Ureter (tissue), 1 donor: ENCODE measurements around the gene TMEM171. TPM values are rescaled to one million over a fixed set of nuclear protein-coding genes. Genes with fewer than 3 reads are reported as not detected.

ENCODE experiments used
- DNase-seq: peaks from one replicate; pipeline ENCODE4 v3.0.0-alpha.2; 2020; ENCODE audit warnings: low spot score
- total RNA-seq: library from RNA; stranded (reverse); gene quantifications from one replicate; pipeline ENCODE4 v1.2.4, GENCODE V29; 2023
- donor health status: DM: yes; HTN: yes; CAD: no.

Gene TMEM171
- total RNA-seq: 2.4 TPM

- peak; percentile 54 for DNase-seq
Observed at GRCh38 chr5:73120222-73121118, at the start of gene TMEM171. TSS of gene TMEM171 (plus strand) at chr5:73120575. CDS start at chr5:73123374, 2,799 bp downstream.

GRCh38 chr5:73081093-73081492, 39.3 kb upstream of the TMEM171 start:
- no peak for DNase-seq

GRCh38 chr5:73088026-73088425, 32.3 kb upstream of the TMEM171 start:
- no peak for DNase-seq

GRCh38 chr5:73093943-73094342, 26.4 kb upstream of the TMEM171 start:
- no peak for DNase-seq

- DNase-seq: no peak
Observed at GRCh38 chr5:73094415-73094814, 26.0 kb upstream of the TMEM171 start.

- no peak for DNase-seq
Observed at GRCh38 chr5:73095564-73096238, 24.7 kb upstream of the TMEM171 start.

- DNase-seq: no peak
Observed at GRCh38 chr5:73096239-73096575, 24.2 kb upstream of the TMEM171 start.

GRCh38 chr5:73097740-73098139, 22.6 kb upstream of the TMEM171 start:
- DNase-seq: no peak

- no peak for DNase-seq
Observed at GRCh38 chr5:73100109-73100508, 20.3 kb upstream of the TMEM171 start.

GRCh38 chr5:73103870-73104299, 16.5 kb upstream of the TMEM171 start:
- DNase-seq: no peak

- no peak for DNase-seq
Observed at GRCh38 chr5:73104326-73104725, 16.0 kb upstream of the TMEM171 start.

- DNase-seq: no peak
Observed at GRCh38 chr5:73106335-73106734, 14.0 kb upstream of the TMEM171 start.

GRCh38 chr5:73110190-73110589, 10.2 kb upstream of the TMEM171 start:
- no peak for DNase-seq

GRCh38 chr5:73111536-73111935, 8.8 kb upstream of the TMEM171 start:
- no peak for DNase-seq

GRCh38 chr5:73112359-73112758, 8.0 kb upstream of the TMEM171 start:
- no peak for DNase-seq

- DNase-seq: peak; percentile 20
Observed at GRCh38 chr5:73114044-73114688, 6.2 kb upstream of the TMEM171 start.

- peak; percentile 12 for DNase-seq
Observed at GRCh38 chr5:73115399-73116051, 4.8 kb upstream of the TMEM171 start.

- DNase-seq: no peak
Observed at GRCh38 chr5:73116506-73116905, 3.9 kb upstream of the TMEM171 start.

- no peak for DNase-seq
Observed at GRCh38 chr5:73117088-73117740, 3.2 kb upstream of the TMEM171 start.

- peak; percentile 60 for DNase-seq
Observed at GRCh38 chr5:73118391-73118973, 1.9 kb upstream of the TMEM171 start.
